Ectodermal cell (in vitro differentiated cells): ENCODE measurements around the gene MRPL11.
"Not testable (repeated sequence)": the region's sequence is repeated elsewhere in the genome, so short reads cannot be mapped to it uniquely, and the experiment has no call there.

Source experiments
- H3K27ac ChIP-seq: 2 replicates; pipeline ENCODE4 v1.7.0; 2013; ENCODE audit warnings: mild to moderate bottlenecking, low read depth, low read length; ENCODE audit not compliant: insufficient read depth, poor library complexity, severe bottlenecking
- H3K27me3 ChIP-seq: 2 replicates; pipeline ENCODE4 v1.7.0; 2013; ENCODE audit warnings: mild to moderate bottlenecking, low read length; ENCODE audit not compliant: insufficient read depth, control insufficient read depth, poor library complexity, severe bottlenecking
- H3K36me3 ChIP-seq: one replicate; pipeline ENCODE4 v1.7.0; 2013; ENCODE audit warnings: low read length; ENCODE audit not compliant: control insufficient read depth, insufficient read depth
- H3K4me1 ChIP-seq: one replicate; pipeline ENCODE4 v1.7.0; 2013; ENCODE audit warnings: low read length; ENCODE audit not compliant: control insufficient read depth, insufficient read depth
- H3K4me3 ChIP-seq: 2 replicates; pipeline ENCODE4 v1.7.0; 2013; ENCODE audit warnings: low read depth, low read length, control low read depth; ENCODE audit not compliant: insufficient read depth
- H3K9me3 ChIP-seq: 2 replicates; pipeline ENCODE4 v1.7.0; 2013; ENCODE audit warnings: mild to moderate bottlenecking, low read length, moderate library complexity; ENCODE audit not compliant: control insufficient read depth
- WGBS, 2 experiments: methylation state at CpG; one replicate each; pipeline ENCODE4 v1.1.7; 2013; ENCODE audit warnings: missing lambda C conversion rate in 2 of 2; 5-methylcytosine and 5-hydroxymethylcytosine counted together

MRPL11 gene

DNA sequence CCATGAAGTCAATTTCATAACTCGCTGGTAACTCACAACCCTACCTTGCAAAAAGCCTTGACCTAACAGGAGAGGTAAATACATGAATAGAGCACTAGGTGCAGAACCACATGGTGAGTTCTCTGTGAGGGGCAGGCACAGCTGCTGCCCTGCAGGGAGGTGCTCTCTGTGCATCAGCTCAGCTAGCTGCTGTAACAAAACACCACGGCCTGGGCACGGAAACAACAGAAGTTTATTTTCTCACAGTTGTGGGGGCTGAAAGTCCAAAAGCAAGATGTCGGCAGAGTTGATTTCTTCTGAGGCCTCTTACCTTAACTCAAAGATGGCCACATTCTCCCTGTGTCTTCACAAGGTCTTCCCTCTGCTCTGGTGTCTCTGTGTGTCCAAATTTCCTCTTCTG, 13.0 kb upstream of the MRPL11 start:
- no peak overlapping the region for H3K4me3 ChIP-seq
- no peaks in the 10 kb centered on the region for H3K4me1 ChIP-seq
- no peaks in the 10 kb centered on the region for H3K36me3 ChIP-seq
- no peak overlapping the region for H3K27ac ChIP-seq
- H3K9me3 ChIP-seq = no peaks in the 10 kb centered on the region
- WGBS, 2 experiments = 87 to 89% methylated on average over 4 of the region's 4 CpGs
- H3K27me3 ChIP-seq = no peaks in the 10 kb centered on the region

DNA sequence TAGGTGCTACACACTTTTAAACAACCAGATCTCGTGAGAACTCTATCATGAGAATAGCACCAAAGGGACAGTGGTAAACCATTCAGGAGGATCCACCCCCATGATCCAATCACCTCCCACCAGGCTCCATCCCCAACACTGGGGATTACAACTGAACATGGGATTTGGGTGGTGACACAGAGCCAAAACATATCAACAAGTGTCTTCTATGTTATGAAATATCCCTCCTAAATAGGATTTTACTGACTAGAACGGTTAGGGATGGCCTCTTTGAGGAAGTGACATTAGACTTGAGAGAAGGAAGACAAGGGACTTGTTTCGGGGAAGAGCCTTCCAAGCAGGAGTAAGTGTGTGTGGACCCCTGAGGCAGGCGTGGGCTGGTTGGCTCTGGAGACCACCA, 11.9 kb upstream of the MRPL11 start:
- Histone ChIP-seq H3K27me3 (no peaks in the 10 kb centered on the region), H3K27ac (no peak overlapping the region), H3K9me3 (no peaks in the 10 kb centered on the region), H3K4me3 (no peak overlapping the region), H3K4me1 (no peaks in the 10 kb centered on the region), H3K36me3 (no peaks in the 10 kb centered on the region)
- WGBS, 2 experiments = 82 to 86% methylated on average over 4 of the region's 4 CpGs

DNA sequence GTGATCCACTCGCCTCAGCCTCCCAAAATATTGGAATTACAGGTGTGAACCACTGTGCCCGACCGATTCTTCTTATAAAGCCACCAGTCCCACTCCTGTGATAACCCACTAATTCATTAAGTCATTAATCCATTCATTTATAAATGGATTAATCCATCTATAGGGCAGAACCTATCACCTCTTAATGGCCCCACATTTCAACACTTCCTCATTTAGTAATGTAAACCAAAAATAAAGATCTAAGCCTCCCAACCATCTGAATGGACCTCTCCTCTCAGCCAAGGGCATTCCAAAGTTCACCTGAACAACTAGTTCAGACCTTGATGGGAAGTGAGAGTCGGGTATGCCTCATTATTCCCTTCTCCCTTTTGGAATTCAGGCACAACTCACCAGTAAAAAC, 9.9 kb upstream of the MRPL11 start:
- Histone ChIP-seq H3K27ac (no peak overlapping the region), H3K9me3 (no peaks in the 10 kb centered on the region), H3K4me1 (no peaks in the 10 kb centered on the region), H3K36me3 (no peaks in the 10 kb centered on the region), H3K4me3 (no peak overlapping the region), H3K27me3 (no peaks in the 10 kb centered on the region)
- 87 to 88% methylated on average over 4 of the region's 4 CpGs for WGBS, 2 experiments

DNA sequence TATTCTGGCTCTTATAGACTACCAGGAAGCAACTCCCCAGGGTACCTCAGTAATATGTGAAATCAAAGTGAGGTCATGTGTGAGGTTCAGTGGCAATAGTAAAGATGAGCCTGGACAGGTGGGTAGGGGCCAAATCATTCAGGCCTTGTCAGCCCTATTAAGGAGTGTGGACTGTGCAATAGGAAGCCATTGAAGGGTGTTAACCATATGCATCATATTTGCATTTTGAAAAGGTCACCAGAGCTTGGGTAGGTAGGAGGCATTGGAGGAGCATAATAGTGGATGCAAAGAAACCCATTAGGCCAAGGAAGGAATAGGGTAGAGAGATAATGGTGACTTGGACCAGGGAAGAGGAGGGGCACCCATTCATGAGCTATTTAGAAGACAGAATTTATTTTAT, 8.4 kb upstream of the MRPL11 start:
- no peaks in the 10 kb centered on the region for H3K27me3 ChIP-seq
- H3K36me3 ChIP-seq = no peaks in the 10 kb centered on the region
- no peaks in the 10 kb centered on the region for H3K4me1 ChIP-seq
- no peak overlapping the region for H3K4me3 ChIP-seq
- no peak overlapping the region for H3K27ac ChIP-seq
- H3K9me3 ChIP-seq = no peaks in the 10 kb centered on the region

DNA sequence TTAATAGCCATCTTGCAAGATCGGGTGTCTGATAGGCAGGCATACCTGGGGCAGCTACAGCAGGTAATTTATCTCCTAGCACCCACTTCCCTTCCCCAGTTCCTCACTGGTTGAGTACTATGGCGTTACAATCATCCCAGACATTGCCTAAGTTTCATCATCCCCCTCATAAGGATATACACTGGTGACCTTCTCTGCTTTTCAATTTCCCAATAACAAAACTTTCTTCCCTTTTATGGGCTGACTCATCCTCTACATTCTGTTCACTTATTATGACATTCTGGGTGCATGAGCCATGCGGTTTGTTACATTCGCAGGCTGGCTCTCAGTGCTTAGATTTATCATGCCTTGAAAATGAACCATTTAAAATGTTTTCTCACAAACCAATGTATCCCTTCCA, 5.0 kb upstream of the MRPL11 start:
- H3K9me3 ChIP-seq = no peaks in the 10 kb centered on the region
- H3K4me1 ChIP-seq = no peaks in the 10 kb centered on the region
- H3K36me3 ChIP-seq = no peaks in the 10 kb centered on the region
- no peaks in the 10 kb centered on the region for H3K27me3 ChIP-seq
- H3K27ac ChIP-seq = no peak overlapping the region
- 94 to 95% methylated on average over 4 of the region's 4 CpGs for WGBS, 2 experiments
- no peak overlapping the region for H3K4me3 ChIP-seq

DNA sequence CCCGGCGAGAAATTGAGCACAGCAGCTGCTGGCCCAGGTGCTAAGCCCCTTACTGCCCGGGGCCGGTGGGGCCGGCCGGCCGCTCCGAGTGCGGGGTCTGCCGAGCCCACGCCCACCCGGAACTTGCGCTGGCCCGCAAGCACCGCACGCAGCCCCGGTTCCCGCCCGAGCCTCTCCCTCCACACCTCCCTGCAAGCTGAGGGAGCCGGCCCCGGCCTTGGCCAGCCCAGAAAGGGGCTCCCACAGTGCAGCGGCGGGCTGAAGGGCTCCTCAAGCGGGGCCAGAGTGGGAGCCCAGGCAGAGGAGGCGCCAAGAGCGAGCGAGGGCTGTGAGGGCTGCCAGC, 2.3 kb upstream of the MRPL11 start:
- WGBS, 2 experiments = 95% methylated on average over 27 of the region's 27 CpGs
- H3K4me3 ChIP-seq, H3K27me3 ChIP-seq, H3K36me3 ChIP-seq, H3K27ac ChIP-seq, H3K9me3 ChIP-seq, H3K4me1 ChIP-seq: not testable (repeated sequence)

DNA sequence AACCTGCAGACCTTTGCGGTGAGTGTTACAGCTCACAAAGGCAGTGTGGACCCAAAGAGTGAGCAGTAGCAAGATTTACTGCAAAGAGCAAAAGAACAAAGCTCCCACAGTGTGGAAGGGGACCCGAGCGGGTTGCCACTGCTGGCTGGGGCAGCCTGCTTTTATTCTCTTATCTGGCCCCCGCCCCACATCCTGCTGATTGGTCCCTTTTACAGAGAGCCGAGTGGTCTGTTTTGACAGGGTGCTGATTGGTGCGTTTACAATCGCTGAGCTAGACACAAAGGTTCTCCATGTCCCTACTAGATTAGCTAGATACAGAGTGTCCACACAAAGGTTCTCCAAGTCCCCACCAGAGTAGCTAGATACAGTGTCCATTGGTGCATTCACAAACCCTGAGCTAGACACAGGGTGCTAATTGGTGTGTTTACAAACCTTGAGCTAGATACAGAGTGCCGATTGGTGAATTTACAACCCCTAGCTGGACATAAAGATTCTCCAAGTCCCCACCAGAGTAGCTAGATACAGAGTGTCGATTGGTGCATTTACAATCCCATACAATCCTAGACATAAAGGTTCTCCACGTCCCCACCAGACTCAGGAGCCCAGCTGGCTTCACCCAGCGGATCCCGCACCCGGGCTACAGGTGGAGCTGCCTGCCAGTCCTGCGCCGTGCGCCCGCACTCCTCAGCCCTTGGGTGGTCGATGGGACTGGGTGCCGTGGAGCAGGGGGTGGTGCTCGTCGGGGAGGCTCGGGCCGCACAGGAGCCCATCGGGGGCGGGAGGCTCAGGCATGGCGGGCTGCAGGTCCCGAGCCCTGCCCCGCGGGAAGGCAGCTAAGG, 1.7 kb upstream of the MRPL11 start:
- H3K27me3 ChIP-seq, H3K9me3 ChIP-seq, H3K36me3 ChIP-seq, H3K4me3 ChIP-seq, H3K4me1 ChIP-seq, H3K27ac ChIP-seq: not testable (repeated sequence)
- WGBS, 2 experiments = 91 to 92% methylated on average over 29 of the region's 29 CpGs

DNA sequence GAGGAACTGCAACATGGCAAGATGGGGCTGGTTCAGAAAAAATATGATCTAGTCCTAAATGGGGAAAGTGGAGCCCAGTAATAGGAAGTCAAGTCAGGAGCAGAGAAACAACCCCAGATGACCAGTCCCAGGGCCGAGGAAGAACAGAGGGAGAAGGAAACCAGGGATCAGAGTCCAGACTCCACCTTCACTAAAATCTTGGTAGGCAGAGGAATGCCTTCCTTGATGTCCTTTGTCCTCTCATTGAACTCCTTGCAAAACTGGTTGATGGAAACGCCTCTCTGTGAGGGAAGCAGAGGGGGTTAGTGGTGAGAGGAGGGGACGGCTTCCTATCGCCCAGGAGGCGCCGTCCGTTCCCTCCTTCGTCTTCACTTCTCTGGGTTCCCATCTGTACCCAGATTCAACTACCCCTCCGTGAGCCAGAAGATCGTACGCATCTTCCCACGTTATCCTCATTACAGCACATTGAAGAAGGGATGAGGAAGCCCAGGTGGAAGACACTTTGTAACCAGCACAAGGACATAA, 607 bp downstream of the MRPL11 start:
- Histone ChIP-seq H3K4me3 (peak overlapping the region; percentile 93), H3K4me1 (no peaks in the 10 kb centered on the region), H3K27ac (peak overlapping the region; percentile 76), H3K27me3 (no peaks in the 10 kb centered on the region), H3K9me3 (no peaks in the 10 kb centered on the region), H3K36me3 (peaks cover 9% of the 10 kb centered on the region)
- WGBS, 2 experiments = 6% methylated on average over 12 of the region's 12 CpGs

DNA sequence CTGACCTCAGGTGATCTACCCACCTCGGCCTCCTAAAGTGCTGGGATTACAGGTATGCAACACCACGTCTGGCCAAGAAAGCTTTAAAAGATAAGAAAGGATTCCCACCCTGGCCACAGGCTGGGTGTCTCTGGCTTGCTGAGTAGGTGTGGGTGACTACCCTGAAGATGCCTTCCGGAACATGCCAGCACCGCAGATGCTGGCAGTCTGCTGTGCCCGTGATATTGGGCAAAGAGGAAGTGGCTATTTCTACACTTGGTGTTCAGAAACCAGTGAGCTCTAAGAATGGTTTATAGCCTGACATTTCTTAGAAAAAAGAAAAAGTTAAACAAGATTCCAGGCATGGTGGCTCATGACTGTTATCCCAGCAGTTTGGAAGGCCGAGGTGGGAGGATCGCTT, 6.1 kb downstream of the MRPL11 start:
- Histone ChIP-seq H3K4me3 (no peak overlapping the region), H3K9me3 (no peaks in the 10 kb centered on the region), H3K27ac (no peak overlapping the region), H3K36me3 (peaks cover 9% of the 10 kb centered on the region), H3K27me3 (no peaks in the 10 kb centered on the region), H3K4me1 (no peaks in the 10 kb centered on the region)
- WGBS, 2 experiments = 87% methylated on average over 7 of the region's 7 CpGs

DNA sequence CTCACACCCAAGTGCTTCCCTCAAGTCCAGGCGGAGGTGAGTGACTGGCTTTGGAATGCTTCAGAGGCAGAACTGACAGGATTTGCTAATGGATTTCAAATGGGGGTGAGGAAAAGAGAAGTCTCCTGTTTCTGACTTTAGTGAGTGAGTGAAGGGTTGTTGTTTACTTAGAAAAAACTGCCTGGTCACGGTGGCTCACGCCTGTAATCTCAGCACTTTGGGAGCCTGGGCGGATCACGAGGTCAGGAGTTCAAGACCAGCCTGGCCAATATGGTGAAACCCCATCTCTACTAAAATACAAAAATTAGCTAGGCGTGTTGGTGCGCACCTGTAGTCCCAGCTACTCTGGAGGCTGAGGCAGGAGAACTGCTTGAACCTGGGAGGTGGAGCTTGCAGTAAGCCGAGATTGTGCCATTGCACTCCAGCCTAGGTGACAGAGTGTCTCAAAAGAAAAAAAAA, 6.7 kb downstream of the MRPL11 start:
- 89 to 92% methylated on average over 8 of the region's 8 CpGs for WGBS, 2 experiments
- not testable (repeated sequence) for H3K36me3 ChIP-seq, H3K9me3 ChIP-seq

DNA sequence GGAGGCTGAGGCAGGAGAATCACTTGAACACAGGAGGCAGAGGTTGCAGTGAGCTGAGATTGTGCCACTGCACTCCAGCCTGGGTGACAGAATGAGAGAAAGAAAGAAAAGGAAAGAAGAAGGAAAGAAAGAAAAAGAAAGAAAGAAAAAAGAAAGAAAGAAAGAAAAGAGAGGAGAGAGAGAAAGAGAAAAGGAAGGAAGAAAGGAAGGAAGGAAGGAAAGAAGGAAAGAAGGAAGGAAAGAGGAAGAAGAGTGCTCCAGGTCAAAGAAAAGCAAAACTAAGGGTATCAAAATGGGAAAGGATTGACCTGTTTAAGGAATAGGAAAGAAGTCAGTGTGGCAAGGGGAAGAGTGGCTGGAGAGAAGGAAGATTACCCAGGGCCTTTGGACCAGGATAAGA, 7.4 kb downstream of the MRPL11 start:
- not testable (repeated sequence) for H3K9me3 ChIP-seq, H3K4me3 ChIP-seq, H3K27me3 ChIP-seq, H3K27ac ChIP-seq, H3K4me1 ChIP-seq, H3K36me3 ChIP-seq

More for the DNA sequence above, 6.7 kb downstream of the MRPL11 start:
- not testable (repeated sequence) for H3K4me3 ChIP-seq, H3K27me3 ChIP-seq, H3K27ac ChIP-seq, H3K4me1 ChIP-seq
